Measurements from ENCODE around the gene NOTCH3.

The NOTCH3 gene

DNA sequence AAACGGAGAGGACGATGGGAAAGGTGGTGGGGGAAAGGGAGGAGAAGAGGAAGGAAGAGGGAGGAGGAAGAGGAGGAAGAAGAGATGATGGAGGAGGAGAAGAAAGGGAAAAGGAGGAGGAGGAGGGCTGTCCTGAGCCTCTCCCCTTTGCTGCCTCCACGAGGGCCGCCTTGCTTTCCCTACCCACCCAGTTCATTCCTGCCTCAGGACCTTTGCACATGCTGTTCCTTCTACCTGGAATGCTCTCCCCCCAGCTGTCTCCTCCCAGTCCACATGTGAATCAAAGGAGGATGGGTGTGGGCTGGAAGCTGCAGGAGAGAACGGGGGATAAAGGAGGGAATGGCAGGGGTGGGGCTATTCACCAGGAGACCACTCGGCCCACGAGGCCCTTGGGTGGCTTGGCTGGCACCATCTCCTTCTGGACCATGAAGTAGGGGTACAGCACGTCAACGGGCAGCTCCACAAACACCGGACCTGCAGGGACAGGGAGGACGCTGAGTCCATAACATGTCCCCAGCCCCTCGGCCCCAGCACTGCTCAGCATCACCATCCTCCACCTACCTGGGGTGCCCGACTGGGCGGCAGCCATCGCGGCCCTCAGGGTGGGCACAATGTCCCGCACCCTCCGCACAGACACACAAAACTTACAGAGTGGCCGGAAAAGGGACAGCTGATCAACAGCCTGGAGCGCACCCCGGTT lies 78.3 kb downstream of the NOTCH3 start:
- no peak for DNase-seq

DNA sequence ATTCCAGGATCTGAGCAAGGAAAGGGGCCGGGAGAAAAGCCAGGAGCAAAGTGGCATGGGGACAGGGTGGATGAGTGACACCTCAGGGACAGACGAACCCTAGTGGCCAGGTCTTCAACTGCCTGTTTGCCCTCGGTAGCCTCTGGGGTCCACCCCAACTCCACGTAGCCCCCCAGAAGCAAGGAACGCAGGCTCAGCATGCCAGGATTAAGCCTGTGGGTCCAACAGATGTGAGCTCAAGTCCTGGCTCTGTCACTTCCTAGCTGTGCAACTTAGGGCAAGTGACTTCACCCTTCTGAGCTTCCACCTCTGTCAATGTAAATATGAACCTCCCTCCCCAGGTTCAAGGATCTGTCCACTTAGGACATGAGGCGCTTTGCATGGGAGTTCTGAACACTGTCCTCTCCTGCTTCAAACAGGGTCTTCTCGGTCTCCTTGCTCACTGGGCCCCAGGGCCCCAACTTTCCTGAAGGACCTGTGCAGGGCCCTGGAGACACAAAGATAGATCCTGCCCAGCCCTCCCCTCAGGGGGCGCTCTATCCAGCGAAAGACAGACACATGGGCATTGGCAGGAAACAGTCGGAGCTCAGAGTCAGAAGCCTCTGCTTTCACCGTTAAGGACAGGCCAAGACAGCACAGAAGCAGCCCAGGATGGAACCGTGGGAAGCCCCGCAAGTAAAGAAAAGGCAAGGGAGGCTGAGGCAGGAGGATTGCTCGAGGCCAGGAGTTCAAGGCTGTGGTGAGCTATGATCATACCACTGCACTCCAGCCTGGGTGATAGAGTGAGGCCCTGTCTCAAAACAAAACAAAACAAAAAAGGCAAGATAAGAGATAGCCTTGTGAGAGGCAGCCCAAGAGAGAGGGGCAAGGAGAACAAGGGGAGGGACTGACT lies 80.4 kb downstream of the NOTCH3 start:
- no peak for DNase-seq

DNA sequence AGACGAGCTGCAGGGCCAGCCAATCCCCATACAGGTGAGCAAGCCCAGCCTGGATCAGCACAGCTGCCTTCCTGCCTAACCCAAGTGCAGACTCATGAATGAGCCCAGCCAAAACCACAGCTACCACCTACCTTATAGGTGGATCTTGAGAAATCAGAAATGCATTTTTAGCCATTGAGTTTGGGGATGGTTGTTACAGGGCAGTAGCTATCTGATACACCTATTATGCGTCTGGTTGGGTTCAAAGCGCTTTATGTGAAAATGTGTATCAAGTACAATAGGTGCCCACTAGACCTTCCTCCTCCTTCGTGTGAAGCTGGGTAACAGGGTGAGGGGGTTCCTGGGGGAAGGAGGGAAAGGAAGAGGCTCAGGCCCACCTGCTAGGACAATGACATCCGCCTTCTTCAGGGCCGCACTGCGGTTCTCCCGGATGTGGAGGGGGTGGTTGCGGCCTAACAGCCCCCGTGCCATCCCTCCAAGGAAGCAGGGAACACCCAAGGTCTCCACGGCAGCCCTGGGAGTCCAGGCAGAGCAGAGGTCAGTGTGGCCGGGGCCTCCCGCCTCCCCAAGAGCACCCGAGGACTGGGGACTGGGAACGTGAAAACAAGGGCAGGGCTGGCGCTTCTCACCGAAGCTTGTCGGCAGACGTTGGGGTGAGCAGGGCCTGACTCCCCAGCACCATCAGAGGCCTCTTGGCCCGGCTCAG lies 81.9 kb downstream of the NOTCH3 start:
- DNase-seq = no peak

DNA sequence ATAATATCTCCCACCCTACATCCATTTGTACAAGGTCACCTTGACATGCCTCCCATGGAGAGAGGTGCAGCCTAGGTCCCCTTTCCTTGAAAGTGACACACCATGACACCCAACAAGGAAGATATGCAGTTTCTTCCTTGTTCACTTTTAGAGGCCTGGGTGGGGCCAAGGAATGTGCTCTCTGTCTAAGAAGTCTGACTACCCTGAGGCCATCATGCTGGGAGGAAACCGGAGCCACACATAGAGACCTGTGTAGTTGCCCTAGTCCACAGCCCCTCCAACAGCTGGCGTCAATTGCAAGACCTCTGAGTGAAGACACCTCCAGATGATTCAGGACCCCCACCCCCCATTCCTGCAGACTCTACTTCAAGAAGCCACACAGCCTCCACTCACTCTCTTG lies 82.5 kb downstream of the NOTCH3 start:
- no peak for DNase-seq

DNA sequence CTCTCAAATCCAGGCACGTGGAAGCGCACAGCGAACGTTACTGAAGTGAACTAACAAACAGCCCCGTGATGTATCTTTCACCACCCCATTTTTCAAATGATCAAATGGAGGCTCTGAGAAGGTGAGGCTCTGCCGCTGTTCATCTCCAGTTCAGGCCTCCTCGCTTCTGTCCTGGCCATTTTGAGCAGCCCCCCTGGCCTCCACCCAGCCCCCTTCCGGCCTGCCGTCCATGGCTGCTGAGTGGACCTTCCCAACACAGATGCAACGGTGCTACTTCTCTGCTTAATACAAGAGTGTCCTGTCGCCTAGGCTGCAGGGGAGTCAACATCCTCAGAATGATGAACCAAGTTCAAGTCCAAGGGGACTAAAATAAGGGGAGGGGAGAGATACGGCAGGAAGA lies 83.9 kb downstream of the NOTCH3 start:
- no peak for DNase-seq

DNA sequence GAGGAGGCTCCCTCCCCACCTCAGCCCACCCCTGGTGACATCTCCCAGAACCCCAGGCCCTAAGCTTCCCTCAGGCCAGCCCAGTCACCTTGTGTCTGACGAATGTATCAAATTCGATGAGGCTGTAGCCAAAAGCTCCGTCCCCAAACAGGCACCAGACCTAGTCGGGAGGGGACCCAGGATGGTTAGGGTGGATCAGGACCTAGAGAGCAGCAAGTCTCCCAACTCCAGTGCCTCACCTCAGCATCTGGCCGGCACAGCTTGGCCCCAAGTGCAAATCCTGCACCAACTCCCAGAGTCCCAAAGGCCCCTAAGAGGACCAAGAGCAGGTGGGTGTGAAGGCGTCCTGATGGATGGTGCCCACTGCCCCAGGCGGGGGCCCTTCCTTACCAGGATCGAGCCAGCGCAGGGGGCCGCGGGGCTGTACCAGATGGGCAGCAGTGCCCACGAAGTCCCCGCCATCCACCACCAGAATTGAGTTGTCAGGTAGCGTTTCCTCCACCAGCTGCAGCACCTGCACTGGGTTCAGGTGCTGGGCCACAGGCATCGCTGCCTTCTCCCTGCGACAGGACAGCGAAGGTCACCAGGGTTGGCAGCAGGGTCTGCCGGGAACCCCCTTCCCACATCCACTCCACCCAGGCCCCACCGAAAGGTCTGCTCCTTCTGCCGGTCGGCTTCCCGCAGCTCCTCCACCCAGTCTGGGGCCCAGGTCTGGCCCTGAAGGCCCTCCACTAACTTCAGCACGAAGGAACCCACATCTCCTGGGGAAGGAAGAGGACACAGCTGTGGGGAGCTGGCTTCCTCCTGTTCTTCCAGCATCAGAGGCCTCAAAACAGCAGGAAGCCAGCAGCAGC lies 84.8 kb downstream of the NOTCH3 start:
- DNase-seq = no peak

DNA sequence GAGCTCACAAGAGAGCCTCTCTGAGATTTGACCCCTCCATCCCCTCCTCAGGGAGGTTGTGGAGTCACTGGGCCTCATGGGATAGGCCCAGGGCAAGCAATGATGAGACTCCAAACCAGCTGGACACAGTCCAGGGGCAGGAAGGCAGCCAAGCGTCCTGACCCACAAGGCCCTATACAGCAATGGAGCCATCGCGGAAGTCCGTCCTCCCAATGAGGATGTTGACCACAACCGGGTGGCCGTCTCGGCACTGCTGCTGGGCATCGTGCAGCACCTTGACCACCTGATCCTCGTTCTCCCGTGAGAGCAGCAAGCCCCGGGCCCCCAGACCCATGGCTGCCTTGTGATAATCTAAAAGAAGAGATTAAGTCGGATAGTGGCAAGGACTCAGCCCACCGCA lies 85.7 kb downstream of the NOTCH3 start:
- DNase-seq = no peak

DNA sequence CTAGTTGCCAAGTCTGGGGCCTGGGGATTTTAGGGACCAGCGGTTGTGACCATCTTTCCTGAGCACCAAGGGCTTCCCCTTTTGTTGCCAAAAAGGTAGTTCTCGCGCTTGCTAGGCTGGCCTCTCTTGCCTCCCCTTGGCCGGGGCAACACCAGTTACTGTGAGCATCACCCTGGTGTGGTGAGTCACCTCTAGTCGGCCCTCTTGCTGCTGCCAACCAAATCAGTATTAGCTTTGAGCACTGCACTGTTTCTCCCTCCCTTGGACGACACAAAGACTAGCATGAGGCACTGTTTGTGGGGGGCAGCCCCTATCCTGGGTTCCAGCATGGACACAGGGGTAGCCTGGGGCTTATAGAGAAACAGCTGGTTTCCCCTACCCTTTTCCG lies 86.6 kb downstream of the NOTCH3 start:
- DNase-seq = no peak

DNA sequence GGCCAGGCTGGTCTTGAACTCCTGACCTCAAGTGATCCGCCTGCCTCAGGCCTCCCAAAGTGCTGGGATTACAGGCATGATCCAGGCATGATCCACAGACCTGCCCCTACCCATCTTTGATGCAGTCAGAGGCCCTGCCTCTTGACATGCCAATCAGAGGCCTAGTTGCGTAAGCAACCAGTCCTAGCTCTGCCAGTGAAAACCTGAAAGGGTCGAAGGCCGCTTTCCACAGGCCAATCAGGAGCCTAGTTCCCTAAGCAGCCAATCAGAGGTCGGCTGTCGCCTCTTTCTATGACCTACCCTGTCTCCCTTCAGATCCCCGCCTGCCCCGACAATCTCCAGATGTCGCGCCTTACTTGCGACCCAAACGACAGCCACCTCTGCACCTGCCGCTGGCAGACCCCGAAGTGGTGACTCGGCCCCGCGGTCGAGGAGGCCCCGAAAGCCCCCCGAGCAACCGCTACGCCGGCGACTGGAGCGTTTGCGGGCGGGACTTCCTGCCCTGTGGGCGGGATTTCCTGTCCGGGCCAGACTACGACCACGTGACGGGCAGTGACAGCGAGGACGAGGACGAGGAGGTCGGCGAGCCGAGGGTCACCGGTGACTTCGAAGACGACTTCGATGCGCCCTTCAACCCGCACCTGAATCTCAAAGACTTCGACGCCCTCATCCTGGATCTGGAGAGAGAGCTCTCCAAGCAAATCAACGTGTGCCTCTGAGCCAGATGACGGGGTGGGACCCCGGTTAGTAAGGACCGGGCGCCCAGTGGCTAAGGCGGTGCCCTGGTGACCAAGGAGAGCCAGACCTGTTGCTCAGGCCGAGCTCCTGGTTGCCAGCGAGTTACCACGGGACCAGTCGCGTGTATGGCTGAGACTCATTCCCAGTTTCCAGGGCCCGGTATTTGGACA lies 87.3 kb downstream of the NOTCH3 start:
- DNase-seq = no peak

DNA sequence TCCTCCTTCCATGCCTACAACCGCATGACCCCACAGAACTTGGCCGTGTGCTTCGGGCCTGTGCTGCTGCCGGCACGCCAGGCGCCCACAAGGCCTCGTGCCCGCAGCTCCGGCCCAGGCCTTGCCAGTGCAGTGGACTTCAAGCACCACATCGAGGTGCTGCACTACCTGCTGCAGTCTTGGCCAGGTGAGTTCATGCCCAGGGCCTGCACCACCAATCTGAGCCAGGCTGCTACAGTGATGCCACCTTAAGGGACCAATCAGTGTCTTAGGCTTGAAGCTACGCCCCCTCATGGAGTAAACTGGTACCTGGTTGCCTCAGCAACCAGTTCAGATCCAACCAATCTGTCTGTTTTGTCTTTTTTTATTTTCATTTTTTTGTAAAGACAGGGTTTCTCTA lies 88.4 kb downstream of the NOTCH3 start:
- no peak for DNase-seq

DNA sequence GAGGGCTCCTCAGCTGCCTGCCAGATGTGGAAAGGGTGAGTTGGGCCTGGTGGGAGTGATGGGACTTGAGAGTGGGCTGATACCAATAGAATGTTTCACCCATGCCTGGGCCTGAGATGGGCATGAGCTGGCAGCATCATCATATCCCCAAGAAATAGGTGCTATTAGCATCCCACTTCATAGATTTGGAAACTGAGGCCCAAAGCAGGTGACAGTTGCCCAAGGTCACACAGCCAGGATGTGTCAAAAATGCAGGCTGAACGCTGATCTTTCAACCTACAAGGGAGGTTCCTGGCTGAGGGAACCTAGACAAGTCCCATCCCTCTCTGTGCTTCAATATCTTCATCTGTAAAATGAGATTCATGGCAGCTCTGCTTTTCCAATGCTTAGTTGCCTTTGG lies 89.0 kb downstream of the NOTCH3 start:
- no peak for DNase-seq

DNA sequence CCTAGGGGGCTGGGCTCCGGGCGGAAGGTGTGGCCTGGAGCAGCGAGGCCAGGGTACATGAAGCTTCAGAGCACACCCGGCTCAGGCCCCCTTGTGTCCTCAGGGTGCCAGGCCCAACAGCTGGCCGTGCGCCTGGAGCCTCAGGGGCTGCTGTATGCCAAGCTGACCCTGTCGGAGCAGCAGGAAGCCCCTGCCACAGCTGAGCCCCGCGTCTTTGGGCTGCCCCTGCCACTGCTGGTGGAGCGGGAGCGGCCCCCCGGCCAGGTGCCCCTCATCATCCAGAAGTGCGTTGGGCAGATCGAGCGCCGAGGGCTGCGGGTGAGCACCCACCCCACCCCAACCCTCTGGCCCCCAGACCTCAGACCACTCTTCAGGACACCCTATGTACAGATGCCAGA lies 90.4 kb downstream of the NOTCH3 start:
- no peak for DNase-seq

DNA sequence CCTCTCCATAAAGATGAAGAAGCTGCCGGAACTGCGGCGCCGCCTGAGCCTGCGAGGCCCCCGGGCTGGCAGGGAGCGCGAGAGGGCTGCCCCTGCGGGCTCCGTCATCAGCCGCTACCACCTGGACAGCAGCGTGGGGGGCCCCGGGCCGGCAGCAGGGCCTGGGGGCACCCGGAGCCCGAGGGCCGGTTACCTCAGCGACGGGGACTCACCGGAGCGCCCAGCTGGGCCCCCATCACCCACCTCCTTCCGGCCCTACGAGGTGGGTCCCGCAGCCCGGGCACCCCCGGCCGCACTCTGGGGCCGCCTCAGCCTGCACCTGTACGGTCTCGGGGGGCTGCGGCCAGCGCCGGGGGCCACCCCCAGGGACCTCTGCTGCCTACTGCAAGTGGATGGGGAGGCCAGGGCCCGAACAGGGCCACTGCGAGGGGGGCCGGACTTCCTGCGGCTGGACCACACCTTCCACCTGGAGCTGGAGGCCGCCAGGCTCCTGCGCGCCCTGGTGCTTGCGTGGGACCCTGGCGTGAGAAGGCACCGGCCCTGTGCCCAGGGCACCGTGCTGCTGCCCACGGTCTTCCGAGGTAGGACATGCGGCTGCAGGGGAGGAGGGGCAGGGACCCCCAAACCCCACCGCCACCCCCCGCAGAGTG lies 90.9 kb downstream of the NOTCH3 start:
- no peak for DNase-seq

Measured in AML-193 (cell line).